Measurements from ENCODE around the gene CORT. TPM values are rescaled to one million over a fixed set of nuclear protein-coding genes. Genes with fewer than 3 reads are reported as not detected.

Gene CORT
- polyA plus RNA-seq, 1 donor (not counting 4 experiments of a cell fraction or from before 2014, with no cell fraction given) = 0.17 TPM

DNA sequence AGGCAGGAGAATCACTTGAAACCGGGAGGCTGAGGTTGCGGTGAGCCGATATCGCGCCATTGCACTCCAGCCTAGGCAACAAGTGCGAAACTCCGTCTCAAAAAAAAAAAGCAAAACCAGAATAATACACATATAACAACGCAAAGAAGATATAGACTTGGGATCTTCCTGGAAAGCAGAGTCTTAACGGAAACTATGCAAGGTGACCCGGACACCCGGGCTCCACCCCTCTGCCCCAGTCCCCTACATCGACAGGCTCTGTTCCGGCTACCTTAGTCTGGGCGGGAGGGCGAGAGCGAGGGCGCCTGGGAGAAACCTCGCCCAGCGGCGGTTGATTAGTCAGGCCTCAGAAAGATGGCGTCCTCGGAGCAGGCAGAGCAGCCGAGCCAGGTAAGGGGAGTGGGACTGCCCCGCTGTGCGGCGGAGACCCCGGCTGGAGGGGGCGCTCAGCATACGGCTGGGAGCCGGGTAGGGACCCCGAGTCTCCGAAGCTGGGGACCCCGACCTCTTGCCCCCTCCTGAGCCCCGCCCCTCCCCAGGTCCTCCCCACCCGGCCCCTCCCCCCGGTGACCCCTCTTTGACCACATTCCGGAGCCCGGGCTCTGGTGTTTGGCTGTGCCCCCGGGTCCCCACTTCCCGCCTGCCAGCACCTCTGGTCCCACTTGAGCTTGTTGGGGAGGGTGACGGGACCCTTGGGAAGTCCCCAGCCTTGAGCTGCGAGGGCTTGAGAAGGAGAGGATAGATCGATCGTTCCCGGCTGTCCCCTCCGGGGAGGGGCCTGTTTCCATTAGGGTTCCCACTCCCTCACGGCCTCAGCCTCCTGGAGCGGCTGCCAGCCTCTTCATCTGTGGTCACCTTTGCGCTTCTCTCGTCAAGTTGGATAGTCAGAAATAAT, 25.0 kb downstream of the CORT start, which contains the start of gene PEX14:
PEX14 (plus strand) TSS at position 338 of the 895 bp plus-strand sequence; CDS start at position 355, 17 bp downstream.
- peak within 1 kb of the TSS; percentile 91 for H3K27ac ChIP-seq (ENCODE audit: control insufficient read depth, insufficient read depth, low read length)
- peak within 1 kb of the TSS; percentile 83 for H2AFZ ChIP-seq (ENCODE audit: control insufficient read depth, low read length)
- no peaks in the 10 kb centered on the region for H4K20me1 ChIP-seq (ENCODE audit: control insufficient read depth, extremely low read depth, insufficient read depth, low read length)
- no peak for TF ChIP-seq EZH2 (IDR thresholded peaks at IDR 0.05; ENCODE audit: low read length)
- TF ChIP-seq, protein P1, sequence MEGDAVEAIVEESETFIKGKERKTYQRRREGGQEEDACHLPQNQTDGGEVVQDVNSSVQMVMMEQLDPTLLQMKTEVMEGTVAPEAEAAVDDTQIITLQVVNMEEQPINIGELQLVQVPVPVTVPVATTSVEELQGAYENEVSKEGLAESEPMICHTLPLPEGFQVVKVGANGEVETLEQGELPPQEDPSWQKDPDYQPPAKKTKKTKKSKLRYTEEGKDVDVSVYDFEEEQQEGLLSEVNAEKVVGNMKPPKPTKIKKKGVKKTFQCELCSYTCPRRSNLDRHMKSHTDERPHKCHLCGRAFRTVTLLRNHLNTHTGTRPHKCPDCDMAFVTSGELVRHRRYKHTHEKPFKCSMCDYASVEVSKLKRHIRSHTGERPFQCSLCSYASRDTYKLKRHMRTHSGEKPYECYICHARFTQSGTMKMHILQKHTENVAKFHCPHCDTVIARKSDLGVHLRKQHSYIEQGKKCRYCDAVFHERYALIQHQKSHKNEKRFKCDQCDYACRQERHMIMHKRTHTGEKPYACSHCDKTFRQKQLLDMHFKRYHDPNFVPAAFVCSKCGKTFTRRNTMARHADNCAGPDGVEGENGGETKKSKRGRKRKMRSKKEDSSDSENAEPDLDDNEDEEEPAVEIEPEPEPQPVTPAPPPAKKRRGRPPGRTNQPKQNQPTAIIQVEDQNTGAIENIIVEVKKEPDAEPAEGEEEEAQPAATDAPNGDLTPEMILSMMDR (optimal IDR thresholded peaks at IDR 0.05 in 1 of 3, IDR thresholded peaks at IDR 0.05 in 1 of 3, conservative IDR thresholded peaks at IDR 0.05 in 1 of 3; ENCODE audit: extremely low read depth in 1 of 3, insufficient read depth in 2 of 3, low read length in 3 of 3) = no peak
- no peaks in the 10 kb centered on the region for H3K9me1 ChIP-seq (ENCODE audit: control insufficient read depth, extremely low read depth, insufficient read depth, low read length)
- H3K4me2 ChIP-seq (ENCODE audit: control insufficient read depth, extremely low read depth, insufficient read depth, low read depth, low read length) = peak within 1 kb of the TSS; percentile 91
- DNase-seq (ENCODE audit: low read depth, low spot score) (peak; percentile 41), FAIRE-seq (no peak)
- H3K27me3 ChIP-seq (ENCODE audit: control insufficient read depth, extremely low read depth, insufficient read depth, low read length) = no peaks in the 10 kb centered on the region
- H3K79me2 ChIP-seq (ENCODE audit: control insufficient read depth, insufficient read depth, low read length) = peaks cover 59% of the 10 kb centered on the region
- H3K9ac ChIP-seq (ENCODE audit: control insufficient read depth, extremely low read depth, insufficient read depth, low read length) = peak within 1 kb of the TSS; percentile 93
- dilution Hi-C loops (cut with MboI; ENCODE audit: extremely low pct_ligation_motif_present, low sequenced_read_pairs) = no loop called here
- H3K4me1 ChIP-seq (ENCODE audit: control insufficient read depth, extremely low read depth, insufficient read depth, low read length) = peaks cover 26% of the 10 kb centered on the region
- peaks cover 0 to 5% of the 10 kb centered on the region in 2 experiments for H3K36me3 ChIP-seq (ENCODE audit: control insufficient read depth in 2 of 2, extremely low read depth in 1 of 2, insufficient read depth in 2 of 2, low read length in 2 of 2)
- peak within 1 kb of the TSS; percentile 94 to 99 (median 98) for H3K4me3 ChIP-seq (ENCODE audit: control insufficient read depth in 2 of 3, extremely low read depth in 1 of 3, insufficient read depth in 2 of 3, low read depth in 1 of 3, low read length in 3 of 3)
- H3K9me3 ChIP-seq (ENCODE audit: control insufficient read depth, low read depth, low read length) = no peaks in the 10 kb centered on the region

DNA sequence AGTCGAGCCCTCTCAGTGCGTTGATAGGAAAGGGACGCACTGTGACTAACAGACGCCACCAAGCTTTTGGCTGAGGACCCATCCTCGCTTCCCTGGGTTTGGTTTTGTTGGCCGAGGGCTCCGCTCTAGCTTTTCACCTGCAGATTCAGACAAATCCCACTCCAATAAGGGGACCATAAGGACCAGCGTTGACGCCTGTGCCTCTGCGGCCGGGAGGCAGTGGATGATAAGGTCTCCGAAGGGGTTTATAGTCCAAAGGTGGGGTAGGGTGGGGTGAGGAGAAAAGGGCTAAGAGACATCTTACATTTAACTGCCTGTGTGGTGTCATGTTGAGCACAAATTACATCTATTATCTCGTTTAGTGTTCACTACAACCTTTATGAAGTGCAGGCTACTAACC, 25.7 kb downstream of the CORT start:
- dilution Hi-C loops (cut with MboI; ENCODE audit: extremely low pct_ligation_motif_present, low sequenced_read_pairs) = no loop called here
- TF ChIP-seq EZH2 (IDR thresholded peaks at IDR 0.05; ENCODE audit: low read length) = no peak
- TF ChIP-seq, protein P1 (optimal IDR thresholded peaks at IDR 0.05 in 1 of 3, IDR thresholded peaks at IDR 0.05 in 1 of 3, conservative IDR thresholded peaks at IDR 0.05 in 1 of 3; ENCODE audit: extremely low read depth in 1 of 3, insufficient read depth in 2 of 3, low read length in 3 of 3) = no peak
- peak overlapping the region; percentile 94 to 99 (median 98) for H3K4me3 ChIP-seq (ENCODE audit: control insufficient read depth in 2 of 3, extremely low read depth in 1 of 3, insufficient read depth in 2 of 3, low read depth in 1 of 3, low read length in 3 of 3)
- H3K4me1 ChIP-seq (ENCODE audit: control insufficient read depth, extremely low read depth, insufficient read depth, low read length) = peaks cover 26% of the 10 kb centered on the region
- H4K20me1 ChIP-seq (ENCODE audit: control insufficient read depth, extremely low read depth, insufficient read depth, low read length) = no peaks in the 10 kb centered on the region
- H3K27ac ChIP-seq (ENCODE audit: control insufficient read depth, insufficient read depth, low read length) = peak overlapping the region; percentile 91
- H3K36me3 ChIP-seq (ENCODE audit: control insufficient read depth in 2 of 2, extremely low read depth in 1 of 2, insufficient read depth in 2 of 2, low read length in 2 of 2) = peaks cover 0 to 5% of the 10 kb centered on the region in 2 experiments
- DNase-seq (ENCODE audit: low read depth, low spot score) (no peak), FAIRE-seq (no peak)
- H2AFZ ChIP-seq (ENCODE audit: control insufficient read depth, low read length) = peak overlapping the region; percentile 71
- no peaks in the 10 kb centered on the region for H3K9me3 ChIP-seq (ENCODE audit: control insufficient read depth, low read depth, low read length)
- H3K27me3 ChIP-seq (ENCODE audit: control insufficient read depth, extremely low read depth, insufficient read depth, low read length) = no peaks in the 10 kb centered on the region
- H3K9ac ChIP-seq (ENCODE audit: control insufficient read depth, extremely low read depth, insufficient read depth, low read length) = peak overlapping the region; percentile 93
- peak overlapping the region; percentile 91 for H3K4me2 ChIP-seq (ENCODE audit: control insufficient read depth, extremely low read depth, insufficient read depth, low read depth, low read length)
- peaks cover 63% of the 10 kb centered on the region for H3K79me2 ChIP-seq (ENCODE audit: control insufficient read depth, insufficient read depth, low read length)
- H3K9me1 ChIP-seq (ENCODE audit: control insufficient read depth, extremely low read depth, insufficient read depth, low read length) = no peaks in the 10 kb centered on the region

All from keratinocyte (primary cell).